Activated naive CD4-positive, alpha-beta T cell treated with anti-CD3 and anti-CD28 coated beads, Interleukin-2, amount 10 ng/mL, durations not matched to agents 7 days and 5 days (primary cell): ENCODE results near the gene R3HCC1L.
"Not testable (repeated sequence)": the region's sequence is repeated elsewhere in the genome, so short reads cannot be mapped to it uniquely, and the experiment has no call there.

Experiments
- CTCF ChIA-PET: fragments of 350-600 bp; sonication (Branson Sonifier 250); formaldehyde crosslinking; loops from one replicate; lab custom pipeline; 2021; ENCODE audit warnings: antibody characterized with exemption; lab: Charles Lee
- DNase-seq: peaks from one replicate; pipeline ENCODE4 v3.0.0-alpha.2; 2020
- H3K27ac Mint-ChIP-seq: one replicate; pipeline ENCODE4 v1.8.0; 2021; ENCODE audit warnings: mild to moderate bottlenecking, moderate library complexity, mixed read lengths
- H3K27me3 Mint-ChIP-seq: one replicate; pipeline ENCODE4 v1.8.0; 2021; ENCODE audit warnings: mild to moderate bottlenecking, mixed read lengths
- H3K36me3 Mint-ChIP-seq: one replicate; pipeline ENCODE4 v1.8.0; 2021; ENCODE audit warnings: mixed read lengths
- H3K4me1 Mint-ChIP-seq: one replicate; pipeline ENCODE4 v1.8.0; 2021; ENCODE audit warnings: mixed read lengths
- H3K4me3 Mint-ChIP-seq: one replicate; pipeline ENCODE4 v1.8.0; 2021; ENCODE audit warnings: mild to moderate bottlenecking, moderate library complexity, mixed read lengths
- H3K9me3 Mint-ChIP-seq: one replicate; pipeline ENCODE4 v1.8.0; 2021; ENCODE audit warnings: mixed read lengths

Gene R3HCC1L

DNA sequence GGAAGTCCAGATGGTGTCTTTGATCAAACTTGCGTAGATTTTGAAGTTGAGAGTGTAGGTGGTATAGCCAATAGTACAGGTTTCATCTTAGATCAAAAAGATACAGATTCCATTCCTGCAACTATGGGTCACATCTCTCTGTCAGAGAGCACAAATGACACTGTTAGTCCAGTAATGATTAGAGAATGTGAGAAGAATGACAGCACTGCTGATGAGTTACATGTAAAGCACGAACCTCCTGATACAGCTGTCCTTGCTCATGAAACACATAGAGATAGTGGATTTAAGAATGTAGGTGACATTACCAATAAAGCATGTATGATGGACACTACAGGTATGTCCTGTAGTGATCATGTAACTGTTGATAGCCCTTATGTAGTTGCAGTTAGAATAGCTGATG is 74.5 kb downstream of the R3HCC1L start:
- Mint-ChIP-seq H3K27ac (no peak overlapping the region), H3K36me3 (peaks cover 35% of the 10 kb centered on the region), H3K4me3 (no peak overlapping the region), H3K9me3 (no peaks in the 10 kb centered on the region), H3K27me3 (no peaks in the 10 kb centered on the region), H3K4me1 (no peaks in the 10 kb centered on the region)
- DNase-seq = no peak
- CTCF ChIA-PET = no interaction called here

DNA sequence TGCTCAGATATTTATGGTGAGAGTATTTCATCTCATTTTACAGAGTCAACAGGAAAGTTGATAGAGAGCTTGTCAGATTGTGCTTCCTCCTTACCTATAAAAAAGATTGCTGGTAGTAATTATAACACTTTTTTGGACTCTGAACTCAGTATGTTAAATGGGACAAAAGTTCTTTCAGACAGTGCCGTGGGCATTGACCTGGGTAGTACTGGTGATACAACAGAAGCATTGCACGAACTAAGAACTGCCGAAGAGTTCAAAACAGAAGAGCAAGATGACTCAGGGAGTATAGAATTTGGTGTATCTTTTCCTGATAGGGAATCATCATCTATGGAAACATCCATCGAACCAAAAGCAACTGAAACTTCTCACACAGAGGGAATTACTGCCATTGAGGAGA is 75.0 kb downstream of the R3HCC1L start:
- no peak overlapping the region for H3K4me3 Mint-ChIP-seq
- H3K27me3 Mint-ChIP-seq = no peaks in the 10 kb centered on the region
- no peaks in the 10 kb centered on the region for H3K9me3 Mint-ChIP-seq
- no peak overlapping the region for H3K27ac Mint-ChIP-seq
- CTCF ChIA-PET = no interaction called here
- no peaks in the 10 kb centered on the region for H3K4me1 Mint-ChIP-seq
- no peak for DNase-seq
- H3K36me3 Mint-ChIP-seq = peaks cover 35% of the 10 kb centered on the region

DNA sequence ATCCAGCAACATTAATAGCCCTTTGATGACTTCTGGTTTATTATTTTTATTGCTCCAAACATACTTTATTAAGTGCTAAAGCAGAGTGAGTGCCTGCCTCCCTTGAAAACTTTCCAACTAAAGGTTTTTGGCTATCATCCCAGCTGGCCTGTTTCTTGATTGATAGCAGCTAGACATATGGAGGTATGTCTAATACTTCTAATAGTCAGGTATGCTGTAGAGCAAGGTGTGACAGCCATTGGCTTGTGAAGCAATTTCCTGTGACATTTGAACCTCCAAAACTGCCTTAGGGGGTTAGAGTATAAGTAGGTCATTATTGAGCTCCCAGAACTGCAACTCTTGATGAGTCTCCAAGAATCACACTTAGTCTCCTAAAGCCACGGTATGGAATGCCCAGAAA is 77.7 kb downstream of the R3HCC1L start:
- no peak for DNase-seq
- peaks cover 46% of the 10 kb centered on the region for H3K36me3 Mint-ChIP-seq
- H3K4me1 Mint-ChIP-seq = no peaks in the 10 kb centered on the region
- H3K4me3 Mint-ChIP-seq = no peak overlapping the region
- CTCF ChIA-PET = interaction anchor here (1.0 kb wide), 1 partner anchor 41 kb away, joined by 3 read pairs; no protein-coding TSS in a partner anchor
- no peak overlapping the region for H3K27ac Mint-ChIP-seq
- H3K9me3 Mint-ChIP-seq = peaks cover 4% of the 10 kb centered on the region
- no peaks in the 10 kb centered on the region for H3K27me3 Mint-ChIP-seq

DNA sequence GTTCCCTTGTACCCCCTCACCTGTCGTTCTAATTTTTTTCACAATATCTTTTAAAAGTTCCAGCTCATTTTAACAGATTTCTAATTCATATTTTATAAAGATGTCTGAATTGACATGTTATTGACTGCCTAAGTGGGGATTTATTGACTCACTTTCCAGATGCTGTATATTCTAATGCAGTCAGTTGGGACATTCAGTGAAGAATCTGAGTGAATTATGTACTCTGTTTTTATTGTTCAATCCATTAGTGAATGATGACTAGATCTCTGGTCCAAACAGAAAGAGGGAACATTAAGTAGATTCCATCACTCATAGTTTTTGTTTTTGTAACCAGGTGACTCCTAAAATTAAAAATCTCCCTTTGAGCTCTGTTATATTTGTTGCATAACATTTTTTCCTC is 79.3 kb downstream of the R3HCC1L start:
- H3K4me3 Mint-ChIP-seq = no peak overlapping the region
- H3K27me3 Mint-ChIP-seq = no peaks in the 10 kb centered on the region
- H3K4me1 Mint-ChIP-seq = peaks cover 5% of the 10 kb centered on the region
- no peak overlapping the region for H3K27ac Mint-ChIP-seq
- no peak for DNase-seq
- peaks cover 7% of the 10 kb centered on the region for H3K9me3 Mint-ChIP-seq
- CTCF ChIA-PET = no interaction called here
- H3K36me3 Mint-ChIP-seq = peaks cover 49% of the 10 kb centered on the region

DNA sequence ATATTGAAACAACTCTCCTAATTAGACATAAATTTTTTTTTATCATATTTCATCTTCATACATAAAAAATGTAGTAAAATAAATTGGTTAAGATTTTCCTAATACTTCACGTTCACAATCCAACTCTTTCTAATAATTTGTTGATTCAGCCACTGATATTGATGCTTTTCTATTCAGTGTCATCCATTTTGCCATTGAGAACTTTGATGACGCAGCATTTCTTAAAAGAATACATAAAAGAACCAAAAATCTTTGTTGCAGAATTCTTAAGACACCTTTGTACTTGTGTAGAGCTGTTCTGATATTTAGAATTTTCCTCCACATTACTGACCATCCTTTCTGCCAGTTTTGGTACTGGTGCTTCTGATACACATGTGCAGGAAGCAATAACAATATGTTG is 80.9 kb downstream of the R3HCC1L start:
- CTCF ChIA-PET = interaction anchor here (0.9 kb wide), 1 partner anchor 113 kb away, joined by 3 read pairs; no protein-coding TSS in a partner anchor
- no peak overlapping the region for H3K4me3 Mint-ChIP-seq
- peaks cover 7% of the 10 kb centered on the region for H3K4me1 Mint-ChIP-seq
- H3K36me3 Mint-ChIP-seq = peaks cover 51% of the 10 kb centered on the region
- H3K27ac Mint-ChIP-seq = no peak overlapping the region
- H3K27me3 Mint-ChIP-seq = no peaks in the 10 kb centered on the region
- no peak for DNase-seq
- peaks cover 19% of the 10 kb centered on the region for H3K9me3 Mint-ChIP-seq

DNA sequence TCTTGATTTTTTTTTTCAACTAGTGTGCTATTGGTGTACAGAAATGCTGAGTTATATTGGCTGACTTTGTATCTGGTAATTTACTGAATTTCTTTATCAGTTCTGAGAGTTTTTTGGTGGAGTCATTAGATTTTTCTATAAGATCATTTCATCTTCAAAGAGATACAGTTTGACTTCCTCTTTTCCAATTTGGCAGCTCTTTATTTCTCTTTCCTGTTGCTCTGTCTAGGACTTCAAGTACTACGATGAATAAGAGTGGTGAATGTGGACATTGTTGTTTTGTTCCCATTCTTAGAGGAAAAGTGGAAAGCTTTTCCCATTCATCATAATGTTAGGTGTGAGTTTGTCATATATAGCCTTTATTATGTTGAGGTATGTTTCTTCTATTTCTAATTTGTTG is 83.3 kb downstream of the R3HCC1L start:
- CTCF ChIA-PET = no interaction called here
- H3K4me3 Mint-ChIP-seq = no peak overlapping the region
- peaks cover 7% of the 10 kb centered on the region for H3K4me1 Mint-ChIP-seq
- H3K27me3 Mint-ChIP-seq = no peaks in the 10 kb centered on the region
- peaks cover 43% of the 10 kb centered on the region for H3K36me3 Mint-ChIP-seq
- DNase-seq = no peak
- H3K27ac Mint-ChIP-seq = no peak overlapping the region
- H3K9me3 Mint-ChIP-seq = peaks cover 19% of the 10 kb centered on the region

DNA sequence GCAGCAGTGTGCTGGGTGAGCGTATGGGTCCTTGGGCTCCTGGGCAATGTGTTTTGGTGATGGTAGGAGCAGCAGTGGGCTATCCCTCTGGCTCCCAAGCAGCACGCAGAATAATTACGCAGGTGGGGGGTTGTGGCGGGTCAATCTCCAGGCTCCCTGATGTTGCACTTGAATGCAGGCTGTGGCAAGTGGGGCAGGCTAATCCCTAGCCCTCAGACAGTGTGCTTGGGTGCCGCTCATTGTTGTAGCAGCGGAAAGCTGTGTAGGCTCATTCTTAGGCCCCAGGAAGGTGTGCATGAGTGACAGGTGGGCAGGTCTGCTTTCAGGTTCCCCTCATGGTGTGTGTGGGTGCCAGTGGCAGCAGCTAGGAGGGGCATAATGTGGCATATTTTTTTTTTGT is 89.4 kb downstream of the R3HCC1L start:
- Mint-ChIP-seq H3K4me1 (peaks cover 2% of the 10 kb centered on the region), H3K9me3 (peaks cover 12% of the 10 kb centered on the region), H3K27ac (no peak overlapping the region), H3K4me3 (no peak overlapping the region), H3K27me3 (no peaks in the 10 kb centered on the region), H3K36me3 (peaks cover 40% of the 10 kb centered on the region)
- DNase-seq = no peak
- CTCF ChIA-PET = no interaction called here

DNA sequence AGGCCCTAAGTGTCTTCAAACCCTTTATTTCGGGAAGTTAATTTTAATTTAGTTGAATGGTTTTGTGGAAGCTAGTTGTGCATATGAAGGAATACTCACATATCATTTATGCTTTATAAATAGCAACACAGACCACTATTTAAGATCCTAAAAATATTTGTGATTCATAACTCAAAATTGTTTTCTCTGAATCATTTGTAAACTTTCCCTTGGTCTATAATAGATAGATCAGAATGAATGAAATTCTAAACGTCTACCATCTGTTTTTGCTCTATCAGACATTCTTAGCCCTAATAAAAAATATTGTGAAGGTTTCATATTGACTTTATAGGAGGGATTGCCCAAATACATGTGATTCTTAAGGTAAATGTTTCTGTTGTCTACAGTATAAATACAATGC is 90.1 kb downstream of the R3HCC1L start:
- Mint-ChIP-seq H3K4me3 (no peak overlapping the region), H3K27ac (no peak overlapping the region)
- no peak for DNase-seq

DNA sequence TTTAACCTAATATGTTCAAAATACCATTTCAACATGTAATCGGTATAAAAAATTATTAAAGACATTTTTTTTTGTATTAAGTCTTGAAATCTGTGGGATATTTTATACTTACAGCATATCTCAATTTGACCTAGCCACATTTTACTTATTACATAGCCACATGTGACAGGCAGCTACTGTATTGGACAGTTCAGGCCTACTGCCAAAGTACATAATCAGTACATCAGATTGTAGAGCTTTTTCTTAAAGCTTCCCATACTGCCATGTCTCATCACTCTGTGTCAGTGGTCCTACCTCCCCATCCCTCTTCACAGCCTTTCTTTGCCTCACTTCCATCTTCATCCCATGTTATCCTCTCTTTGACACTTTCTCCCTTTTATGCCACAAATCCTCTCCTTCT is 90.5 kb downstream of the R3HCC1L start:
- Mint-ChIP-seq H3K9me3 (peaks cover 2% of the 10 kb centered on the region), H3K27ac (no peak overlapping the region), H3K36me3 (peaks cover 37% of the 10 kb centered on the region), H3K27me3 (no peaks in the 10 kb centered on the region), H3K4me3 (no peak overlapping the region), H3K4me1 (peaks cover 2% of the 10 kb centered on the region)
- CTCF ChIA-PET = interaction anchor here (0.6 kb wide), 1 partner anchor 14 kb away, joined by 3 read pairs; no protein-coding TSS in a partner anchor
- DNase-seq = no peak

More for the DNA sequence above, 90.1 kb downstream of the R3HCC1L start:
- Mint-ChIP-seq H3K27me3 (no peaks in the 10 kb centered on the region), H3K36me3 (peaks cover 39% of the 10 kb centered on the region), H3K9me3 (peaks cover 7% of the 10 kb centered on the region), H3K4me1 (peaks cover 2% of the 10 kb centered on the region)
- CTCF ChIA-PET = no interaction called here

DNA sequence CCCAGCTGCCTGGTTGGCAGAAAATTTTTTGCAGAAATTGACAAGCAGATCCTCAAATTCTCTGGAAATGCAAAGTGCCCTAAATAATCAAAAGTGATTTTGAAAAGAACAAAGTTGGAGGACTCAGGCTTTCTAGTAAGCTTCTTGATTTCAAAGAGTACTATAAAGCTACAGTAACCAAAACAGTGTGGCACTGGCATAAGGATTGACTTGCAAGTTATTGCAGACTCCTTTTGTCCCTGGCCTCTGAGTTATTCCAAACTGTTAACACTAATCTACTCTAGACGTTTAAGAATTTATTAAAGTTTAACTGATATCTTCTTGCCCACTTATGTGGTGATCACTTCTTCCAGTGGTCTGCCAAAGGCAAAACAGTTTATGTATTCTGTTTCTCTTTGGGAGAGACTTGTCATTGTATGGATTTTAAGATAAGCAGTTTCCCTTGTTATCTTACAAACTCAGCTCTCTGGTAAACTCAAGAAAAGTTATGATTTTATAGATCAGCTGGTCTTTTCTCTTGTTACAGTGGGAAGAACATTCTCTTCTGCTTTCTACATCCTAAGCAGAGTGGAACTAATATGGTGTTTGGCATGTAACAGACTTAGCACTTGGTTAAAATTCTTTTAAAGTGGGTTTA is 92.2 kb downstream of the R3HCC1L start:
- Mint-ChIP-seq H3K9me3 (no peaks in the 10 kb centered on the region), H3K4me1 (peaks cover 2% of the 10 kb centered on the region), H3K27ac (no peak overlapping the region), H3K4me3 (no peak overlapping the region), H3K36me3 (peaks cover 40% of the 10 kb centered on the region), H3K27me3 (no peaks in the 10 kb centered on the region)
- CTCF ChIA-PET = no interaction called here
- DNase-seq = no peak

DNA sequence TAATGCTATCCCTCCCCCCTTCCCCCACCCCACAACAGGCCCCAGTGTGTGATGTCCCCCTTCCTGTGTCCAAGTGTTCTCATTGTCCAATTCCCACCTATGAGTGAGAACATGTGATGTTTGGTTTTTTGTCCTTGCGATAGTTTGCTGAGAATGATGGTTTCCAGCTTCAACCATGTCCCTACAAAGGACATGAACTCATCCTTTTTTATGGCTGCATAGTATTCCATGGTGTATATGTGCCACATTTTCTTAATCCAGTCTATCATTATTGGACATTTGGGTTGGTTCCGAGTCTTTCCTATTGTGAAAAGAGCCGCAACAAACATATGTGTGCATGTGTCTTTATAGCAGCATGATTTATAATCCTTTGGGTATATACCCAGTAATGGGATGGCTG is 93.3 kb downstream of the R3HCC1L start:
- DNase-seq, CTCF ChIA-PET, H3K4me3 Mint-ChIP-seq, H3K9me3 Mint-ChIP-seq, H3K4me1 Mint-ChIP-seq, H3K27ac Mint-ChIP-seq, H3K27me3 Mint-ChIP-seq: not testable (repeated sequence)
- peaks cover 40% of the 10 kb centered on the region for H3K36me3 Mint-ChIP-seq

DNA sequence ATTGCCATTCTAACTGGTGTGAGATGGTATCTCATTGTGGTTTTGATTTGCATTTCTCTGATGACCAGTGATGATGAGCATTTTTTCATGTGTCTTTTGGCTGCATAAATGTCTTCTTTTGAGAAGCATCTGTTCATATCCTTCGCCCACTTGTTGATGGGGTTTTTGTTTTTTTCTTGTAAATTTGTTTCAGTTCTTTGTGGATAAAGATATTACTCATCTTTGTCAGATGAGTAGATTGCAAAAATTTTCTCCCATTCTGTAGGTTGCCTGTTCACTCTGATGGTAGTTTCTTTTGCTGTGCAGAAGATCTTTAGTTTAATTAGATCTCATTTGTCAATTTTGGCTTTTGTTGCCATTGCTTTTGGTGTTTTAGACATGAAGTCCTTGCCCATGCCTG is 93.8 kb downstream of the R3HCC1L start:
- H3K4me1 Mint-ChIP-seq, DNase-seq, H3K4me3 Mint-ChIP-seq, H3K9me3 Mint-ChIP-seq, H3K27me3 Mint-ChIP-seq, H3K27ac Mint-ChIP-seq, CTCF ChIA-PET: not testable (repeated sequence)
- peaks cover 40% of the 10 kb centered on the region for H3K36me3 Mint-ChIP-seq

DNA sequence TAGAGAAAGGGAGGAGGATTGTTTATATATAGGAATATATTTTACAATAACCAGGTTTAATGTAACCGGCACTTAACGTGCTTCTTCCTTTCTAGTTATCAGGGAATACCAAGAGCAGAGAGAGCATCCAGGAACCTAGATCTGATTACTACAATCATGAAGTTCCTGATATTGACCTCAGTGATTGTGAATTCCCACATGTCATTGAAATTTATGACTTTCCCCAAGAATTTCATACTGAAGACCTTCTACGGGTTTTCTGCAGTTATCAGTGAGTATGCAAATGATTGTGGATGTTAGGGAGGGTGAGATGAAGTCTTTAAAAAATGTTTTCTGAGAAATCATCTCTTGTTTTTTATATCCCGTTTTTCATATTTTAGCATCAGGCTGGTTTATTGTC is 97.0 kb downstream of the R3HCC1L start:
- H3K27me3 Mint-ChIP-seq = no peaks in the 10 kb centered on the region
- CTCF ChIA-PET = interaction anchor here (0.9 kb wide), 1 partner anchor 62 kb away, joined by 3 read pairs; no protein-coding TSS in a partner anchor
- no peak overlapping the region for H3K27ac Mint-ChIP-seq
- no peak for DNase-seq
- no peaks in the 10 kb centered on the region for H3K9me3 Mint-ChIP-seq
- peaks cover 43% of the 10 kb centered on the region for H3K36me3 Mint-ChIP-seq
- H3K4me3 Mint-ChIP-seq = no peak overlapping the region
- H3K4me1 Mint-ChIP-seq = peaks cover 2% of the 10 kb centered on the region

DNA sequence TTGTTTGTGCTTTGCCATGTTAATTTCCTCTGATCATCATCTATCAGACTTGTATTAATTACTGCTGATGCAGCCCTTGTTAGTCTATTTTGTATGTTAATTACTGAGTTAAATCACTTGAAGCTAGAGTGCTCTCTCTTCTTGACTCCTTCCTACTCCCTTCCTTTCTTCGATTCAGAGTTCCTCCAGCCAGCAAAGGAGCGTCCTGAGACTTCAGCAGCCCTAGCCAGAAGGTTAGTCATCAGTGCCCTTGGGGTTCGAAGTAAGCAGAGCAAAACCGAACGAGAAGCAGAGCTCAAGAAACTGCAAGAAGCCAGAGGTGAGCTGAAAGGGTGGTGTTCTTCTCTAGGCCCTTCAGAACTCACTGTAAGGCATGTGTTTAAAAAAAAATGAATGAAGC is 101.4 kb downstream of the R3HCC1L start:
- Mint-ChIP-seq H3K27me3 (no peaks in the 10 kb centered on the region), H3K27ac (no peak overlapping the region), H3K9me3 (no peaks in the 10 kb centered on the region), H3K4me1 (peaks cover 3% of the 10 kb centered on the region), H3K4me3 (no peak overlapping the region), H3K36me3 (peaks cover 36% of the 10 kb centered on the region)
- DNase-seq = no peak
- CTCF ChIA-PET = no interaction called here

DNA sequence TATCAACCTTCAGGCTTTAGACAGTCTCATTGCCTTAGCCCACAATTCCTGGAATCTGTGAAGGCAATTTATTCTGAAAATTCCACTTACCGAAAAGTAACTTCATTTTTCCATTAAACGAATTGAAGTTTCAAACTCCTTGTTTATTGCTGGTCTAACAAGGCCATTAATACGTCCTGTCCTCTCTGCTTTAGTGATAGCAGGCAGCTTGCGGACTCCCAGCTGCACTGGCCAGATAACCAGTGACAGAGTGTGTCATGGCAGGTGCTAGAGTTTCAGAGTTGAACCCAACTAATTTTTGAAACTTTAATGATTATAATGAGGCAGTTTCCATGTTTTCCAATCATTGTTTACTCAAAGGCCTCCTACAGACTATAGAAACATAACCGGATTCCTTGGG is 102.4 kb downstream of the R3HCC1L start:
- CTCF ChIA-PET = no interaction called here
- Mint-ChIP-seq H3K36me3 (peaks cover 35% of the 10 kb centered on the region), H3K27ac (no peak overlapping the region)

More for the DNA sequence above, 102.4 kb downstream of the R3HCC1L start:
- DNase-seq = no peak
- no peaks in the 10 kb centered on the region for H3K27me3 Mint-ChIP-seq
- H3K9me3 Mint-ChIP-seq = no peaks in the 10 kb centered on the region
- no peak overlapping the region for H3K4me3 Mint-ChIP-seq
- peaks cover 3% of the 10 kb centered on the region for H3K4me1 Mint-ChIP-seq
